Upper lobe of right lung (tissue), 1 donor: Measurements from ENCODE around the gene BRF1. TPM values are rescaled to one million over a fixed set of nuclear protein-coding genes. Genes with fewer than 3 reads are reported as not detected.

Experiments used
- ATAC-seq: fragments of 200-7000 bp; cut with Tn5 transposase; one replicate; pipeline ENCODE4 v1.9.1; 2020; ENCODE audit warnings: mild to moderate bottlenecking, moderate library complexity
- DNase-seq: peaks from one replicate; pipeline ENCODE4 v3.0.0-alpha.2; 2020
- H3K27ac ChIP-seq: fragments of 200-600 bp; one replicate; pipeline ENCODE4 v1.8.0; 2022
- H3K27me3 ChIP-seq: fragments of 200-600 bp; one replicate; pipeline ENCODE4 v1.8.0; 2022; ENCODE audit warnings: mild to moderate bottlenecking
- H3K36me3 ChIP-seq: fragments of 200-600 bp; one replicate; pipeline ENCODE4 v1.8.0; 2022
- H3K4me1 ChIP-seq: fragments of 200-600 bp; one replicate; pipeline ENCODE4 v1.8.0; 2022
- H3K4me3 ChIP-seq: fragments of 200-600 bp; one replicate; pipeline ENCODE4 v1.8.0; 2022; ENCODE audit warnings: mild to moderate bottlenecking
- H3K9me3 ChIP-seq: fragments of 200-600 bp; one replicate; pipeline ENCODE4 v1.8.0; 2022
- CTCF ChIP-seq: fragments of 200-600 bp; IDR thresholded peaks from one replicate; pipeline ENCODE4 v1.8.0; 2022; ENCODE audit warnings: antibody characterized with exemption
- intact Hi-C: fragments of 100-400 bp; cut with DNase I; formaldehyde crosslinking; loops from one replicate; pipeline ENCODE4 v1.11.0; 2022
- total RNA-seq: library from RNA; stranded (reverse); fragmentation: NEBNext Ultra II Directional; extraction: Animal tissue kit (Norgen Biotek cat#: 25700); gene quantifications from one replicate; pipeline ENCODE4 v1.2.1, GENCODE V29; 2021
- donor health status: DM: no; HTN: yes; CAD: no; lungs with severe emphysema.

The BRF1 gene
- total RNA-seq, 1 donor from 2014 or later, result 31.2 TPM

GRCh38 chr14:105179191-105179590 lies 121.6 kb downstream of the BRF1 start:
- H3K4me1 ChIP-seq, result peaks cover 26% of the 10 kb centered on the region
- no peak for ATAC-seq
- H3K4me3 ChIP-seq, result no peak overlapping the region
- no peaks in the 10 kb centered on the region for H3K36me3 ChIP-seq
- H3K9me3 ChIP-seq, result no peaks in the 10 kb centered on the region
- DNase-seq, result no peak
- intact Hi-C loops, result no loop called here
- TF ChIP-seq CTCF, result no peak
- no peaks in the 10 kb centered on the region for H3K27me3 ChIP-seq
- no peak overlapping the region for H3K27ac ChIP-seq

DNA sequence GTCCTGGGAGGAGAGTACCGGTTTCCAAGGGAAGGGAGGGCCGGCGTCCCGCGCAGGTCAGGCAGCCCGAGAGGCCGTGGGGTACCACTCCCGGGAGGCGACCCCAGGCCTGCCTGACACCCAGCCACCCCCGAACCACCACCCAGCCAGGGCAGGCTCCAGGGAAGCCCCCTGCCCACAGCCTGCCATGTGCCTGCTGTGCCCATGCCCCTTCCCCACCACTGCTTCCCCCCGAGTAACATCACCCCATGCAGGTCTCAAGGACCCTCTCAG lies 122.0 kb downstream of the BRF1 start:
- no peaks in the 10 kb centered on the region for H3K27me3 ChIP-seq
- H3K4me3 ChIP-seq, result no peak overlapping the region
- no peaks in the 10 kb centered on the region for H3K36me3 ChIP-seq
- no peak overlapping the region for H3K27ac ChIP-seq
- peaks cover 26% of the 10 kb centered on the region for H3K4me1 ChIP-seq
- DNase-seq, result no peak
- TF ChIP-seq CTCF, result no peak
- H3K9me3 ChIP-seq, result no peaks in the 10 kb centered on the region
- intact Hi-C loops, result no loop called here
- ATAC-seq, result no peak

- H3K27me3 ChIP-seq, result no peaks in the 10 kb centered on the region
- ATAC-seq, result no peak
- DNase-seq, result no peak
- no peaks in the 10 kb centered on the region for H3K9me3 ChIP-seq
- peaks cover 26% of the 10 kb centered on the region for H3K4me1 ChIP-seq
- no peak for TF ChIP-seq CTCF
- intact Hi-C loops, result no loop called here
- no peaks in the 10 kb centered on the region for H3K36me3 ChIP-seq
- H3K27ac ChIP-seq, result no peak overlapping the region
- H3K4me3 ChIP-seq, result no peak overlapping the region
Measured at GRCh38 chr14:105178069-105178867, 122.5 kb downstream of the BRF1 start.

- intact Hi-C loops, result no loop called here
- no peak for DNase-seq
- Histone ChIP-seq H3K4me1 (peaks cover 22% of the 10 kb centered on the region), H3K36me3 (no peaks in the 10 kb centered on the region), H3K4me3 (no peak overlapping the region), H3K9me3 (no peaks in the 10 kb centered on the region), H3K27me3 (no peaks in the 10 kb centered on the region), H3K27ac (no peak overlapping the region)
- TF ChIP-seq CTCF, result no peak
- no peak for ATAC-seq
Measured at GRCh38 chr14:105177082-105177481, 123.7 kb downstream of the BRF1 start.

GRCh38 chr14:105176513-105176912 lies 124.3 kb downstream of the BRF1 start:
- ATAC-seq (no peak), DNase-seq (no peak)
- Histone ChIP-seq H3K4me3 (no peak overlapping the region), H3K27ac (no peak overlapping the region), H3K27me3 (no peaks in the 10 kb centered on the region), H3K9me3 (no peaks in the 10 kb centered on the region), H3K4me1 (peaks cover 18% of the 10 kb centered on the region), H3K36me3 (no peaks in the 10 kb centered on the region)
- intact Hi-C loops, result no loop called here
- TF ChIP-seq CTCF, result no peak
